C4-2B (cell line): ENCODE results near the gene STPG3.

Experiments used
- H3K27ac ChIP-seq: fragments of 450-650 bp; 2 replicates; pipeline ENCODE4 v1.5.1; 2017
- ZFX ChIP-seq: fragments of 450-650 bp; IDR thresholded peaks from 2 replicates; pipeline ENCODE4 v1.6.1; 2017
- TF ChIP-seq, protein P1 (sequence below): fragments of 450-650 bp; conservative IDR thresholded peaks from 2 replicates; pipeline ENCODE4 v1.5.1; 2017; ENCODE audit warnings: mild to moderate bottlenecking

Gene STPG3

GRCh38 chr9:137227853-137228505 lies 23.1 kb upstream of the STPG3 start:
- peak overlapping the region; percentile 90 for H3K27ac ChIP-seq
- TF ChIP-seq ZFX = no peak
- TF ChIP-seq, protein P1, sequence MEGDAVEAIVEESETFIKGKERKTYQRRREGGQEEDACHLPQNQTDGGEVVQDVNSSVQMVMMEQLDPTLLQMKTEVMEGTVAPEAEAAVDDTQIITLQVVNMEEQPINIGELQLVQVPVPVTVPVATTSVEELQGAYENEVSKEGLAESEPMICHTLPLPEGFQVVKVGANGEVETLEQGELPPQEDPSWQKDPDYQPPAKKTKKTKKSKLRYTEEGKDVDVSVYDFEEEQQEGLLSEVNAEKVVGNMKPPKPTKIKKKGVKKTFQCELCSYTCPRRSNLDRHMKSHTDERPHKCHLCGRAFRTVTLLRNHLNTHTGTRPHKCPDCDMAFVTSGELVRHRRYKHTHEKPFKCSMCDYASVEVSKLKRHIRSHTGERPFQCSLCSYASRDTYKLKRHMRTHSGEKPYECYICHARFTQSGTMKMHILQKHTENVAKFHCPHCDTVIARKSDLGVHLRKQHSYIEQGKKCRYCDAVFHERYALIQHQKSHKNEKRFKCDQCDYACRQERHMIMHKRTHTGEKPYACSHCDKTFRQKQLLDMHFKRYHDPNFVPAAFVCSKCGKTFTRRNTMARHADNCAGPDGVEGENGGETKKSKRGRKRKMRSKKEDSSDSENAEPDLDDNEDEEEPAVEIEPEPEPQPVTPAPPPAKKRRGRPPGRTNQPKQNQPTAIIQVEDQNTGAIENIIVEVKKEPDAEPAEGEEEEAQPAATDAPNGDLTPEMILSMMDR = no peak; the same call in none of the 2 replicates

- H3K27ac ChIP-seq = peak overlapping the region; percentile 90
- TF ChIP-seq, protein P1 = no peak
- no peak for TF ChIP-seq ZFX
These were observed 22.5 kb upstream of the STPG3 start for GRCh38 chr9:137228506-137228967.

DNA sequence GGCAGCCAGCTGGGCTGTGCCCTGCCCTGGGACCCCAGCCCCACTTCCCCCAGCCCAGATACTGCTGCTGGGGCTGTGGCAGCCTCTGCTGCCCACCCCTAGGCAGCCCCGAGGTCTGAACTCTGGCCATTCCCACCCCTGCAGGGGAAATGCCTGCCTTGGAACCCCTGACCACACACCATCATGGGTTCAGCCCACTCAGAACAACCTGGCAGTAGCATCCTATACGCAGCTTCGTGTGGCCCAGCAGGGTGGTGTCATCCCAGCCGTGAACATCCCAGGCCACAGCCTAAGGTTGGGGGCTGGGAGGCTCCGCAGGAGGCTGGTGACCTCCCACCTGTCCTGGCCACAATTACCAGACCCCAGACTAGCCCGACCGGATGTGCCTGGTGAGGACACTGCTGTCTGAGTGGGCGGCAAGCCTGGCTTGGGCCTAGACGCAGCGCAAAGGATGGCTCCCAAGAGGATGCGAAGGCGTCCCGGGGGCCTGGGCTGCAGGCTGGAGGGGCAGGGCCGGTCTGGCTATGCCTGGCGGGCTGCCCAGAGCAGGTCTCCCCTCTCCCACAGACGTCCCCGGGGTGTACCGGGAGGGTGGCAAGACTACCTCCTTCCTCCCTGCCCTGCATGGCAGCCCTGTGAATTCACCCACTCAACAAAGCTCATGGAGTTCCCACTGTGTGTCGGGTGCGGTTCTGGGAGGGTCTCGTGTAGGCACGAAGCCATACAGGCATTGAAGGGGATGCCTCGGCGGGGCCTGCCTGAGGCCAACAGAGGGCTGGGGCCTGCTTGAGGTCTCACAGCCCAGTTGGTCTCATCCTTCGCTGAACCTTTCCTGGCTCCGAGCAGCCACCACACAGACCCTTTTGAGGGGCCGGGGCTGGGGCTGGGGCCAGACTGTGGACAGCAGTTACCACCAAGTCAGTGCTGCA lies 21.9 kb upstream of the STPG3 start:
- H3K27ac ChIP-seq = peak overlapping the region; percentile 90; the same call in 1 of the 2 replicates
- TF ChIP-seq ZFX = no peak
- TF ChIP-seq, protein P1 = no peak

DNA sequence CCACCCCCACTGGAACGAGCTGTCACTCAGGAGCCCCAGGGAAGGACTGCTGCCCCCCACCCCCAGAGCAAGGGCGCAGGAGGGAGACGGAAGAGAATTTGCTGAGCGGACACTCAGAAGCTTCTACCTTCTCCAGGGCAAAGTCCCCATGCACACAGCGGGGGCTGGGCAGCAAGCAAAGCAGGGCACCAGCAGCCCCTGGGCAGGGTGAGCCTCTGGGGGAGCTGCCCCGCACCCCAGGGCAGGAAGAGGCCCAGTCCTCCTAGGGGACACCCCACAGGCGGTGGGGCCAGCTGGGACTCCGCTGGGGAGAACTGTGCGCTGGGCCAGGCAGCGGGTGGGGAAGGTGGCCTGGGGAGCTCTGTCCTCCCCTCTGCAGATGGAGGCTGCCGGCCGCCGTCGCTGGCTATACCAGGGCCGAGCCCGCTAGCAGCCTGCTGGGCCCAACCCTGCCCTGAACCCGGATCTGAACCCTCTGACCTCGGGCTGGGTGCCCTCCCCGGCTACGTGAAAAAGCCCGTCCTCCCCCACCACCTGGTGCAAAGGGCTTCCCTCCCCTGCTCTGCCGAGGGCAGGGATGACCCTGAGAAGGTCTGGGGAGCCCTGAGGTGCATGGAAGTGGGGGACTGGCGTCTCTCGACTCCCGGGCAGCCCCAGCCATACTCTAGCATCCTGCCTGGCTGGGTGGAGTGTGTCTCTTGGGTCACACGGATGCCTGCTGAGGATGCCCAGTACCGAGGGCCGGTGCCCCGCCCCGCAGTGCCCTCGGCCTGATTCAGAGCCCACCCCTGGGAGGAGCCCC lies 21.0 kb upstream of the STPG3 start:
- no peak for TF ChIP-seq ZFX
- TF ChIP-seq, protein P1 = no peak
- no peak overlapping the region; the same call in 1 of the 2 replicates for H3K27ac ChIP-seq

DNA sequence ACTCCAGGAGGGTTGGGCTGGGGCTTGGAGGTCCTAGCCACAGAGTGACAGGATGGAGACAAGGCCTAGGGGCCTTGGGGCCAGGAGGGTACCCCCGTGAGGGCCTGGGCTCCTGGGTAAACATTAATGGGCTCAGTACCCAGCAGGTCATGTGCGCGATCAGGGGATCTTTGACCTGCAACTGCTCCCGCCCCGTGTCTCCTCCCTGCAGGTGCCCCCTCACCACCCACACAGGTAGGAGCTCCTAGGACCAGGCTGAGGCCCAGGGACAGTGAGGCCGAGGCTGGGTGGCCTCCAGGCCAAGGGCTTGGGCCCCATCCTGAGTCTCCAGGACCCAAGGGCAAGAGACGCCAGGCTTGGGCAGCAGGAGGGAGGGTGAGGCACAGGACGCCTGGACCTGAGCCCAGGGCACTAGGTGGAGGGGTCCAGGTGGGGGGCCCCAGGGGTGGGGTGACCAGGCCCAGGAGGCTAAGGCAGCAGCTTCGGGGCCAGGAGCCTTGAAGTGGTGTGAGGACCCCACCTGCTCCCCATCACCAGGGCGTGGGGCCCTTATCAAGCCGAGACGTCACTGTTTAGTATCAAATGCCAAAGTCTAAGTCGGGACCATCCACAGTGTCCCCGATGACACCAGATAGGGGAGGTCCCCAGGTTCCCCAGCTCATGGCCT lies 20.2 kb upstream of the STPG3 start, which contains the start of gene SLC34A3:
Gene SLC34A3, plus strand, starts transcription at position 197 of the 667 bp plus-strand sequence. CDS start 802 bp downstream, outside the sequence.
- TF ChIP-seq, protein P1 = no peak
- TF ChIP-seq ZFX = no peak
- peak within 1 kb of the TSS; percentile 64; the same call in 1 of the 2 replicates for H3K27ac ChIP-seq

DNA sequence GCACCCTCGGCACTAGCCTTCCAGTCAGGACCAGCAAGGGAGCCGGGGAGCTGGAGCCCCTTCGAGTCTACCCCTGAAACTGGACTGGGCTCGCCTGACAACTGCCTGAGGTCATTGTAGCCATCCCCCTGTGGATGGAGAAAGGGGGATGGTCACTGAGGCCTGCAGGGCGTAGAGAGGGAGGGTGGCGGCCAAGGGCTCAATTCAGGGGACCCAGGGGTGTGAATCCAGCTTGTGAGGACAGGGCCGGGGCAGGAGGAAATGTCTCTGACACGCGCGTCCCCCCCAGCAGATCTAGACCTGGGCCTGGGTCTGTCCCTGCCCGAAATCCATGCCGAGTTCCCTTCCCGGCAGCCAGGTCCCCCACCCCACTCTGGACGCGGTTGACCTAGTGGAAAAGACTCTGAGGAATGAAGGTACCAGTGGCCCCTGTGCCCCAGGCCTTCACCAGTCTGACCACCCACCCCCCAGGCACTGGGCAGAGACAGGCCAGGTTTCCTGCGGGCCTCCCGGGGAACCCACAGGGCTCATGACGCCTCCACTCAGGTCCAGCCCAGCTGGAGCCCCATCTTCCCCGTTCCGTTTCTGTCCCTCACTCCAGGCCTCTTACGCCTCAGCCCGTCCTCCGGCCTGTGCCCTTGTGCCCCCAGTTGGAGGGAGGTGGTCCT lies 19.6 kb upstream of the STPG3 start:
- TF ChIP-seq, protein P1 = no peak
- no peak for TF ChIP-seq ZFX
- peak overlapping the region; percentile 64; the same call in 1 of the 2 replicates for H3K27ac ChIP-seq
